CD4-positive, alpha-beta T cell treated with Interleukin-4 for 1 hour (primary cell): ENCODE data around the gene ZBTB47.

Experiments
- DNase-seq, 2 donors: peaks; one replicate each; pipeline ENCODE4 v3.0.0-alpha.2; 2020 to 2022

Gene ZBTB47

GRCh38 chr3:42713747-42714146 is 60.2 kb downstream of the ZBTB47 start:
- DNase-seq, result no peak

GRCh38 chr3:42714171-42714852 is 60.8 kb downstream of the ZBTB47 start:
- DNase-seq, result no peak
